ENCODE results near the gene FILIP1L. TPM values are rescaled to one million over a fixed set of nuclear protein-coding genes. Genes with fewer than 3 reads are reported as not detected.
A peak's percentile ranks its signal among the peaks of the same experiment; 100 is the strongest.

The FILIP1L gene
- total RNA-seq, 1 experiment from 2014 or later, result 0.17 TPM

GRCh38 chr3:99911433-99911832 is 202.9 kb downstream of the FILIP1L start (continued):
- TF ChIP-seq REST (IDR thresholded peaks at IDR 0.05; ENCODE audit: low read depth) (no peak), ZFX (IDR thresholded peaks at IDR 0.05) (no peak), ZNF274 (IDR thresholded peaks at IDR 0.05; ENCODE audit: low read depth, low read length) (no peak), EGR1 (IDR thresholded peaks at IDR 0.05; ENCODE audit: low read depth) (no peak), ZBTB33 (IDR thresholded peaks at IDR 0.05; ENCODE audit: extremely low read depth, insufficient replicate concordance, low read length) (no peak), SP1 (IDR thresholded peaks at IDR 0.05; ENCODE audit: low read depth) (no peak), CBX3 (IDR thresholded peaks at IDR 0.05; ENCODE audit: low read depth) (no peak), POLR2A (IDR thresholded peaks at IDR 0.05; ENCODE audit: borderline replicate concordance, extremely low read depth, insufficient read depth, insufficient read length) (no peak)

GRCh38 chr3:99910752-99911290 is 203.5 kb downstream of the FILIP1L start:
- Histone ChIP-seq H3K79me2 (ENCODE audit: insufficient read depth, low read length) (peaks cover 5% of the 10 kb centered on the region; the same call in 1 of the 2 replicates), H3K36me3 (ENCODE audit: control insufficient read depth in 1 of 2, insufficient read depth in 2 of 2, low read length in 2 of 2) (no peaks in the 10 kb centered on the region), H3K27me3 (ENCODE audit: insufficient read depth, low read length) (no peaks in the 10 kb centered on the region), H2AFZ (ENCODE audit: low read depth, low read length, poor library complexity, severe bottlenecking) (no peak overlapping the region), H3K4me3 (replicated peaks in 1 of 2; ENCODE audit: low read depth in 1 of 2, low read length in 2 of 2) (no peak overlapping the region), H3K4me1 (ENCODE audit: control insufficient read depth in 1 of 2, insufficient read depth in 2 of 2, low read length in 2 of 2) (peaks cover 11 to 18% of the 10 kb centered on the region in 2 experiments), H3K27ac (ENCODE audit: low read depth, low read length) (peak overlapping the region; percentile 26; the same call in 1 of the 2 replicates), H3K9ac (ENCODE audit: low read length) (no peak overlapping the region), H4K20me1 (ENCODE audit: insufficient read depth) (no peaks in the 10 kb centered on the region), H3K9me3 (ENCODE audit: control insufficient read depth in 1 of 2, insufficient read depth in 1 of 2, low read depth in 1 of 2, low read length in 2 of 2) (no peaks in the 10 kb centered on the region), H3K9me2 (ENCODE audit: insufficient read depth) (no peaks in the 10 kb centered on the region), H3K4me2 (ENCODE audit: low read length) (peak overlapping the region; percentile 47; the same call in 1 of the 2 replicates)
- TF ChIP-seq POLR2A (IDR thresholded peaks at IDR 0.05; ENCODE audit: borderline replicate concordance, extremely low read depth, insufficient read depth, insufficient read length) (no peak), JUND (IDR thresholded peaks at IDR 0.05) (no peak), EGR1 (IDR thresholded peaks at IDR 0.05; ENCODE audit: low read depth) (no peak), CEBPB (IDR thresholded peaks at IDR 0.05; ENCODE audit: low read depth) (no peak), SRF (IDR thresholded peaks at IDR 0.05; ENCODE audit: low read depth) (no peak), EZH2 (IDR thresholded peaks at IDR 0.05) (no peak), ZNF274 (IDR thresholded peaks at IDR 0.05; ENCODE audit: low read depth, low read length) (no peak), EZH2phosphoT487 (IDR thresholded peaks at IDR 0.05; ENCODE audit: borderline replicate concordance) (no peak), RAD21 (IDR thresholded peaks at IDR 0.05; ENCODE audit: low read depth) (no peak), POLR2AphosphoS5 (IDR thresholded peaks at IDR 0.05; ENCODE audit: low read depth, low read length) (no peak), ELF1 (IDR thresholded peaks at IDR 0.05; ENCODE audit: borderline replicate concordance, low read depth) (no peak), FOSL1 (IDR thresholded peaks at IDR 0.05; ENCODE audit: low read depth) (no peak)
- intact Hi-C loops (cut with micrococcal nuclease), result no loop called here
- BruUV-seq (replicated peaks), result no TSS peak
- ChIA-PET RAD21 (ENCODE audit: low non-redundant PET in 1 of 2, low total read pairs in 2 of 2, uncharacterized antibody in 2 of 2, unreplicated experiment in 2 of 2) (no interaction called here), POLR2A (no interaction called here), CTCF (no interaction called here)
- DNase-seq (ENCODE audit: low read depth, low spot score) (no peak), ATAC-seq (no peak)

Measured in HCT116 (cell line).